Cerebellar nuclear complex (tissue), 1 donor: ENCODE results near the gene CCDC88B.
"Not testable (repeated sequence)": the region's sequence is repeated elsewhere in the genome, so short reads cannot be mapped to it uniquely, and the experiment has no call there.

Experiments
- DNase-seq, 2 experiments: peaks; one replicate each; lab custom pipeline; 2025; lab: John Stamatoyannopoulos, UW

Gene CCDC88B

DNA sequence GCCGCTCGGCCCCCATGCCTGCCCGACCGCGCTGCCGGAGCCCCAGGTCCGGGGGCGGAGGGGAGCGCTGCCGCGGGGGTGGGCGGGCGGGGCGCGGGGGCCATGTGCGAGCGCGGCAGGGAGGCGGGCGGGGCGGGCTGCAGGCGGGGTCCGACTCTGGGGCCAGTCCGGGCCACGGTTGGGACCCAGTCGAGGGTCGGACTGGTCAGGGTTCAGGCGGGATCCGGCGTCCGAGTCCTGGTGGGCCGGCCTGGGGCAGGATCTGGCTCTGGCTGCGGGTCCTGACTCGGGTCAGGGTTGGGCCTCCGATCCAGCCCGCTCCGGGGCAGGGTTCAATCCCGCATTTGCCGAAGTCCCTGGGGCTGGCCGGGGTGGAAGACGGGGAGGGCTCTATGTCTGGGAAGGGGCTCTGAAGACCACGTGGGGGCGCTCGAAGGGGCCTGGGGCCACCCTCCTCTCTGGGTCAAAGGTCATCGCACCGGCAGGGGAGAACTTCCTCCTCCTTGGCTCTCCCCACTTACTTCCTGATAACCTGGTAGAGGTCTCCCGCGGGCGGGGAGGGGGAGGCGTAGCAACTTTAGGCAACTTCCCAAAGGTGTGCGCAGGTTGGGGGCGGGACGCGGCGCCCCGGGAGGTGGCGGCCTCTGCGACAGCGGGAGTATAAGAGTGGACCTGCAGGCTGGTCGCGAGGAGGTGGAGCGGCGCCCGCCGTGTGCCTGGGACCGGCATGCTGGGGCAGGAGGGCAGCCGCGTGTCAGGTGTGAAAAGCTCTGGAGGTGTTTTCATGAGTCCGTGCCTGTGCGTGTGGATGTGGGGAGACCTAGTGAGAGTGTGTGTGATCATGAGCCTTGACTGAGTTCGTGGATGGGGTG, 34.1 kb upstream of the CCDC88B start:
- no peak for DNase-seq

DNA sequence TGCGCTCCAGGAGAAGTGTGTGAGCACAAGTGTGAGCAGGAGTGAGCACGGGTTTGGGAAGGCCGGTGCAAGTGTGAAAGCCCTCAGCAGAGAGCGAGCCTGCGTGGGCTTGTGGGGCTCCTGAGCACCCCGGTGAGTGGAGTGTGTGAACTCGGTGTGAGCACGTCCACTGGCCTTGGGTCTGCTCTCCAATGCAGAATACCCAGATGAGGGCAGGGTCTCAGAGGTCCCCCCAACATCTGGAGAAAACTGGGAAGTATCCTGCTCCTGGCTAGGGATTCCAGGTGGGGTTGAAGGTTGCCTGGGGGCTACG, 33.5 kb upstream of the CCDC88B start:
- no peak for DNase-seq

DNA sequence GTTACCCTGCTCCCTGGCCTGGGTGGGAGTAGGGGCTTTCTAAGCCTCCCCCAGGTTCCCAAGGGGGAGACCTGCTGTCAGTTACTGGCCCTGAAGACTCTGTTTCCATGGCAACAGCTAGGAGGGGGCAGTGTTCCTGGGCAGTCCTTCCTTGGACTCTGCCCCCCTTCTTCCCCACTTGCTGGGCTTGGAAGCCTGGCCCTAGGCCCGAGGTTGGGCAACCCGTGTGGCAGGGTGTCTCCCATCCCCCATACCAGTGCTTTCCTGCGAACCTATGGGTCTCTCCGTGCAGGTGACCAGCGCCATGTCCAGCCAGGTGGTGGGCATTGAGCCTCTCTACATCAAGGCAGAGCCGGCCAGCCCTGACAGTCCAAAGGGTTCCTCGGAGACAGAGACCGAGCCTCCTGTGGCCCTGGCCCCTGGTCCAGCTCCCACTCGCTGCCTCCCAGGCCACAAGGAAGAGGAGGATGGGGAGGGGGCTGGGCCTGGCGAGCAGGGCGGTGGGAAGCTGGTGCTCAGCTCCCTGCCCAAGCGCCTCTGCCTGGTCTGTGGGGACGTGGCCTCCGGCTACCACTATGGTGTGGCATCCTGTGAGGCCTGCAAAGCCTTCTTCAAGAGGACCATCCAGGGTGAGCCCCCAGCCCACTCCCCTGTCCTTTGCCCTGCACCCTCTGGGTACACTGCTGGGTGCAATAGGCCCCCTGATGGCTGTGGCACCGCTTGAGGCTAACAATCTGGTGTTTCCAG, 33.0 kb upstream of the CCDC88B start:
- no peak for DNase-seq

DNA sequence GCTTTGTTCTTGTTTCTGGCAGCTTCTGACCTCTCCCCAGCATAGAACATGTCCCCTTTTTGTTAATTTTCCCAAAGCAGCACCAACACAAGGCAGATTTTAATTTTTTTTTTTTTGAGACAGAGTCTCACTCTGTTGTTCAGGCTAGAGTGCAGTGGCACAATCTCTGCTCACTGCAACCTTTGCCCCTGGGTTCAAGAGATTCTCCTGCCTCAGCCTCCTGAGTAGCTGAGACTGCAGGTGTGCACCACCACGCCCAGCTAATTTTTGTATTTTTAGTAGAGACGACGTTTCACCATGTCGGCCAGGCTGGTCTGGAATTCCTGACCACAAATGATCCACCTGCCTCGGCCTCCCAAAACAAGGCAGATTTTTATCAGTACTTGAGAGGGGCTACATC, 32.2 kb upstream of the CCDC88B start:
- DNase-seq: not testable (repeated sequence)

DNA sequence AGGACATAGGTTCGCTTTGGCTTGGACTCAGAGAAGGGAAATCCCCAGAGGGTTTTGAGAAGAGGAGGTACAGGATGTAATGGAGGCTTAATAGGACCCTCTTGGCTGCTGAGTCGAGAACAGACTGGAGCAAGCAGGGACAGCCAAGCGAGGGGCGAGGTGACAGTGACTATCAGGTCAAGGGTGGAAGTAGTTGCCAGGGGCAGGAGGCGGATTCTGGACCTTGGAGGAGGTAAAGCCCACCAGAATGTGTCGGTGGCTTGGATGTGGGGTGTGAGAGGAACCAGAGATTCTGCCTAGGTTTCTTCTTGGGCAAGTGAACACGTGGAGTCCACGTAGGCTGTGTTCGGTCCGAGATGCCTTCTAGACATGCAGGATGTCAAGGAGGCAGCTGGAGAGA, 27.1 kb upstream of the CCDC88B start:
- DNase-seq: no peak

DNA sequence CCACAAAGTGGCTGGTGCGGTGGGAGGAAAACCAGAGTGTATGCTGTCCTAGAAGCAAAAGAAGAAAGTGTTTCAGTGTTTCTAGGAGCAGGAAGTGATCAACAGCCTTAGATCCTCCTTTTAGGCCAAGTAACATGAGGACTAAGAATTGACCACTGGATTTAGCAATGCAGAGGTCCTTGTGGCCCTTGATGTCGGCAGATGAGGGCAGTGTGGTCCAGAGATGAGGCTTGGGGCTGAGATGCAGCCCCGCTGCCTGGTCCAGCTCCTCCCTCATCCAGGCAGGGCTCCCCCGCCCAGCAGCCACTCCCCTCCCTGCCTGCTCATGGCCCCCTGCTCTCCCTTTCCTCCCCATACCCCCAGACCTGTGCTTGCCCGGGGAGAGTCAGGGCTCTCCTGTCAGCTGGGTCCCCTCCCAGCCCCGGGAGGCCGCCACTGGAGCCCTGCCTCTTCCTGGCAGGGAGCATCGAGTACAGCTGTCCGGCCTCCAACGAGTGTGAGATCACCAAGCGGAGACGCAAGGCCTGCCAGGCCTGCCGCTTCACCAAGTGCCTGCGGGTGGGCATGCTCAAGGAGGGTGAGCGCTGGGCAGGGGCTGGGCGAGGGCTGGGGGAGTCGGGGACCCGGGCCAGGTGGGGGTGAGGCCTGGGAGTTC, 26.4 kb upstream of the CCDC88B start:
- no peak for DNase-seq

DNA sequence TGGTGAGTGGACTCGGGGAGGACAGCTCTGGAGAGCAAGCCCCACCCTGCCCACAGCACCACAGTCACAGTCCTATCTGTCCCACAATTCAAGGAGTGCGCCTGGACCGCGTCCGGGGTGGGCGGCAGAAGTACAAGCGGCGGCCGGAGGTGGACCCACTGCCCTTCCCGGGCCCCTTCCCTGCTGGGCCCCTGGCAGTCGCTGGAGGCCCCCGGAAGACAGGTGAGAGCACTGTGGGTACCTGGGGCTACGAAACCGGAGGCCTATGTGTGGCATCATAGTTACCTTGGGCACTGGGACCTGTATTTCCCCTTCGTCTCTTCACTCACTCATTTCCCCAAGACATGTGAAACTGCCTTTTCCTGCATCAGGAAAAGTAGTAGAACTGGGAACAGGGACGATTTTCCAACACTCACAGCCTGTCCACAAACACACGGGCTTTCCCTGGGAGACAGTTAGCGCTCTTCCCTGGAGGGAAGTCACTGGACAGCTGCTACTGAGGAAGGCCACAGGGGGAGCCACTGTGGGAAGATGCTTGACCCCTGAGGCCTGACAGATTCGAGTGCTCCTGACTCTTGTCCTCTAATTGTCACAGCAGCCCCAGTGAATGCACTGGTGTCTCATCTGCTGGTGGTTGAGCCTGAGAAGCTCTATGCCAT, 25.7 kb upstream of the CCDC88B start:
- DNase-seq: no peak

DNA sequence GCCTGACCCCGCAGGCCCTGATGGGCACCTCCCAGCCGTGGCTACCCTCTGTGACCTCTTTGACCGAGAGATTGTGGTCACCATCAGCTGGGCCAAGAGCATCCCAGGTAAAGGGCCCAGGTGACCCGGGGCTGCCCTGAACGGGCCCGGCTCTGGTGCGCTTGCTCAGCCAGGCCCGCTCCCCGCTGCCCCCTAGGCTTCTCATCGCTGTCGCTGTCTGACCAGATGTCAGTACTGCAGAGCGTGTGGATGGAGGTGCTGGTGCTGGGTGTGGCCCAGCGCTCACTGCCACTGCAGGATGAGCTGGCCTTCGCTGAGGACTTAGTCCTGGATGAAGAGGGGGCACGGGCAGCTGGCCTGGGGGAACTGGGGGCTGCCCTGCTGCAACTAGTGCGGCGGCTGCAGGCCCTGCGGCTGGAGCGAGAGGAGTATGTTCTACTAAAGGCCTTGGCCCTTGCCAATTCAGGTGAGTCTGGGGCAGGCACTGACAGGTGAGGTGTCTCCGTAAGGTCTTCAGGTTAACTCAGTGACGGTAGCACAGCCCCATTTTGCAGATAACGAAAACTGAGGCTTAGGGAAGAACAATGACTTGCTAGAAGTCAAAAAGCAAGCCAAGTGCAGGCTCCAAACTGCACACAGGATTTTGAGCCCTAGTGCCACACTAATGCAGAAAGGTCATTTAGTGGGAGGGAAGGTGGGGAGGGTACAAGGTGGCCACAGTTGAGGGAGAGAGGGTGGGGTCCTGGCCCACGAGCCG, 25.0 kb upstream of the CCDC88B start:
- no peak for DNase-seq

DNA sequence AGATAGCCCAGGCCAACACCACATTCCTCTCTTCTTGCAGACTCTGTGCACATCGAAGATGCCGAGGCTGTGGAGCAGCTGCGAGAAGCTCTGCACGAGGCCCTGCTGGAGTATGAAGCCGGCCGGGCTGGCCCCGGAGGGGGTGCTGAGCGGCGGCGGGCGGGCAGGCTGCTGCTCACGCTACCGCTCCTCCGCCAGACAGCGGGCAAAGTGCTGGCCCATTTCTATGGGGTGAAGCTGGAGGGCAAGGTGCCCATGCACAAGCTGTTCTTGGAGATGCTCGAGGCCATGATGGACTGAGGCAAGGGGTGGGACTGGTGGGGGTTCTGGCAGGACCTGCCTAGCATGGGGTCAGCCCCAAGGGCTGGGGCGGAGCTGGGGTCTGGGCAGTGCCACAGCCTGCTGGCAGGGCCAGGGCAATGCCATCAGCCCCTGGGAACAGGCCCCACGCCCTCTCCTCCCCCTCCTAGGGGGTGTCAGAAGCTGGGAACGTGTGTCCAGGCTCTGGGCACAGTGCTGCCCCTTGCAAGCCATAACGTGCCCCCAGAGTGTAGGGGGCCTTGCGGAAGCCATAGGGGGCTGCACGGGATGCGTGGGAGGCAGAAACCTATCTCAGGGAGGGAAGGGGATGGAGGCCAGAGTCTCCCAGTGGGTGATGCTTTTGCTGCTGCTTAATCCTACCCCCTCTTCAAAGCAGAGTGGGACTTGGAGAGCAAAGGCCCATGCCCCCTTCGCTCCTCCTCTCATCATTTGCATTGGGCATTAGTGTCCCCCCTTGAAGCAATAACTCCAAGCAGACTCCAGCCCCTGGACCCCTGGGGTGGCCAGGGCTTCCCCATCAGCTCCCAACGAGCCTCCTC, 24.1 kb upstream of the CCDC88B start:
- not testable (repeated sequence) for DNase-seq

DNA sequence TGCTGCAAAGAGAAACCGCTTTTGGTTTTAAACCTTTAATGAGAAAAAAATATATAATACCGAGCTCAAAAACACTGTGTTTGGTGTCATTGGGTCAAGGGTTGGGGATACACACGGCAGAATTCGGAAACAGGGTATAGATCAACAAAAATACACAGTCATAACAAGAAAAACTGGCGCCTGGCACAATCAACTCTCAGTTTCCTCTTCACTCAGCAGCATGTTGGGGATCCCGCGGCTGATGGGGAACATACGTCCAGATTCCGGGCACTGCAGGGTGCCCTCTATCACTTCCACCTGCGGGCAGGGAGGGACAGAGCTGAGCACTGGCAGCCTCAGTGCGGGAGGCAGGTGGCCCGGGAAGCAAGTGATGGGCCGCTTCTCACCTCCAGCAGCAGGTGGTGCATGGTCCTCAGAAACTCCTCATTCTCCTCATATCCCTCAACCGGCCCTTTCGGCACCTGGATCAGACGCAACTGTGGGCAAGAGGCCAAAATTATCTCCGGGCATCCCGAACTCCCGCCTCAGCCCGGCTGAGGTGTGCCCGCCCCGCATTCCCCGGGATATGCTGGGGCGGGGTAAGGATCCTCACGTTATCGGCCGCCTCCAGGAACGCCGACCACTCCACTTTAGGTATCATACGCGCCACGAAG, 23.2 kb upstream of the CCDC88B start:
- DNase-seq: no peak

DNA sequence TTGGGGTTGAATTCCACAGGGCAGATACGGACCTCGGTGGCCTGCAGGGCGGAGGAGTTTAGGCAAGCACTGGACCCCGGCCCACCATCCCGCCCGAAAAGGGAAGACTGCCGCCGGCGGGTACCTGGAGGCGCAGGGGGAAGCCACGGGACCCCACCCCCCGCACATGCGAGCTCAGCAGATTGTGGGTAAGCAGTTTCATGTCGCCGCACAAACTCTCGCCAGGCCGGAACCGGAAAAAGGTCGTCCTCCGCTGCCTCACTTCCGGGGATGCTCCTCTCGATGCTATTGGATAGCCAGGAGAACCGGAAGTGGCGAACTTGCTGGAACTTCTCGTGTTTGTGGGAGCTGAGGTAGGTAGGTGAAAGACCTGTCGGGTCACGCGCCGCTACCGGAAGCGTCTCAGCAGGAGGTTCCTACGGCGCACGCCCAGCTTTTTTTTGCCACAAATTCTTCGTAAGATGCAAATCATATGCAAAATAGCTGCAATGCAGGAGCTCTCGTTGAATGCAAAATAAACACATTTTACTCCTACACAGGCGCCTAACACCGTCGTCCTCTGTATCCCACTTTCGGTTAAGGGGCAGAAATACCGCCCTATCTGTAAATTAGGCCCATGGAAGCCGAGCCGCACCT, 22.6 kb upstream of the CCDC88B start, which contains the start of gene TRMT112:
Gene TRMT112, minus strand, starts transcription at position 235 of the 636 bp plus-strand sequence. Its CDS starts 33 bp downstream, at position 202.
- peak; percentile 84 to 95 for DNase-seq

DNA sequence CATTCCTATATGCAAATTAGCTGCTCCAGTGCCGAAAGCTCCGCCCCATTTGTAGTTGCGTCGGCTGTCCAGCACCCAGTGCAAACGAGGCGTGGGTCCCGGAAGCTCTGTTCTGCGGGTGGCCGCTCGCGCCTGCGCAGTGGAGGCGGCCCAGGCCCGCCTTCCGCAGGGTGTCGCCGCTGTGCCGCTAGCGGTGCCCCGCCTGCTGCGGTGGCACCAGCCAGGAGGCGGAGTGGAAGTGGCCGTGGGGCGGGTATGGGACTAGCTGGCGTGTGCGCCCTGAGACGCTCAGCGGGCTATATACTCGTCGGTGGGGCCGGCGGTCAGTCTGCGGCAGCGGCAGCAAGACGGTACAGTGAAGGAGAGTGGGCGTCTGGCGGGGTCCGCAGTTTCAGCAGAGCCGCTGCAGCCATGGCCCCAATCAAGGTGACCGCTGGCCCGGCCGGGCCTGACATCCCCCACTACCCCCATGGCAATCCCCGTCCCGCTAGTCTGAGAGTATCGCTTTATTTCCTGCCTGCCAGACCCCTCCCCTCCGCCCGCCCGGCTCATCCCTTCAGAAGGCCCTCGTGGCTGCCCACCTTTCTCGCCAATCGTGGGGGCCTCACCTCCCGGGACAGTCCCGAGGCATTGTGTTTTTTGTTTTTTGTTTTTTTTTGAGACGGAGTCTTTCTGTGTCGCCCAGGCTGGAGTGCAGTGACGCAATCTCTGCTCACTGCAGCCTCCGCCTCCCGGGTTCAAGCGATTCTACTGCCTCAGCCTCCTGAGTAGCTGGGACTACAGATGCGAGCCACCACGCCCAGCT, 21.8 kb upstream of the CCDC88B start, which contains the start of gene PRDX5:
Gene PRDX5, plus strand, starts transcription at position 161 of the 805 bp plus-strand sequence. Its CDS starts 95 bp downstream, at position 256.
- peak; percentile 81 to 83 for DNase-seq

DNA sequence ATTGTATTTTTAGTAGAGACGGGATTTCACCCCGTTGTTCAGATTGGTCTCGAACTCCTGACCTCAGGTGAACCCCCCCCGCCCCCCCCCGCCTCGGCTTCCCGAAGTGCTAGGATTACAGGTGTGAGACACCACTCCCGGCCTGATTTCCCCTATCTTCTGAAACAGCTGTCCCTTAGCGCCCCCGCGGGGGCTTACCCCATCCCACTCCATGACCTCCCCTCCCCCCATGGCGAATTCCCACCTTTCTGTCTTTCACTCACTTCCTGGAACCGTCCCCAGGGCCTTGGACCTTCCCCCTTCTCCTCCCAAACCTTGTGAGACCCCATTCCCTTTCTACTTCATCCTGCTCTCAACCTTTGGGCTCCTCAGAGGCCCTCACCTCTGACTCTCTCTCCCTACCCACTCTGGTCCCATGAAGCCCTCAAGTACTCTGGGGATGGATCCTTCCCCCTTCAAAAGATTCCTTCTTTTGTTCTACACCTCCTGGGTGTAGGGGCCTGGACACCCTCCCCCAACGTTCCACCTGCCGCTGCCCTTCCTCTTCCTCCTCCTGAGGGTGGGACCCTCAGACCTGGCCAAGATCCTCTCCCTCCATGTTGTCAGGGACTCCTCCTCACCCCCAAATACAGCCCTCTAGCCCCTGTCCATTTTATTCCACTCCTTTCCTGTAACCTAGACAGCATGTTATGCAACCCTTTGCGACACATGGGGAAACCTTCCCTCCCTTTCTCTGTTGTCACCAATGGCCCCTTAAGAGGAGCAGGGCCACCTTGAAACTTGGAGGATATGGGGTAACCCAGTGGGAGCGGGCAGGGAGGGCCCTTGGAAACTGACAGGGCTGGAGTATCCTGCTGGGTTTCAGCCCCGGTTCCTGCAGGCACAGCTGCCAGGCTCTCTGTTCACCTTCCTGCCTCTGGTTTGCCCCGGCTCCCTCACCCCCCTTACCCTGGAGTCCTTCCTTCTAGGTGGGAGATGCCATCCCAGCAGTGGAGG, 20.9 kb upstream of the CCDC88B start:
- DNase-seq: no peak

DNA sequence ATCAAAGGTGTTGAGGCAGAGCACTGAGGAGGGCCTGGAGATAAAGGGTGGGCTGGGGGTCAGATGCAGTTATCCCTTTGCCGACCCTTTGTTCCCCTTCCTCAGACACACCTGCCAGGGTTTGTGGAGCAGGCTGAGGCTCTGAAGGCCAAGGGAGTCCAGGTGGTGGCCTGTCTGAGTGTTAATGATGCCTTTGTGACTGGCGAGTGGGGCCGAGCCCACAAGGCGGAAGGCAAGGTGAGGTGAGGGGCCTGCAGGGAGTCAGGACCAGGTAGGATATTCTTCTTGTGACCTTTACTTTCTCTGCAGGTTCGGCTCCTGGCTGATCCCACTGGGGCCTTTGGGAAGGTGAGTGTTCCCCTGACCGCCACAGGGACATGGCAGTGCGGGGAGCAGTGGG, 19.4 kb upstream of the CCDC88B start:
- DNase-seq: no peak

DNA sequence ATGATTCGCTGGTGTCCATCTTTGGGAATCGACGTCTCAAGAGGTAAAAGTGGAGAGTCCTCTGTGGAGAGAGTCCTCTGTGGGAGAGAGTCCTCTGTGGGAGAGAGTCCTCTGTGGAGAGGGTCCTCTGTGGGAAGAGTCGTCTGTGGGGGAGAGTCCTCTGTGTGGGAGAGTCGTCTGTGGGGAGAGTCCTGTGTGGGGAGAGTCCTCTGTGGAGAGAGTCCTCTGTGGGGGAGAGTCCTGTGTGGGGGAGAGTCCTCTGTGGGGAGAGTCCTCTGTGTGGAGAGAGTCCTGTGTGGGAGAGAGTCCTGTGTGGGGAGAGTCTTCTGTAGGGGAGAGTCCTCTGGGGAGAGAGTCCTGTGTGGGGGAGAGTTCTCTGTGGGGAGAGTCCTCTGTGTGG, 19.0 kb upstream of the CCDC88B start:
- no peak for DNase-seq

DNA sequence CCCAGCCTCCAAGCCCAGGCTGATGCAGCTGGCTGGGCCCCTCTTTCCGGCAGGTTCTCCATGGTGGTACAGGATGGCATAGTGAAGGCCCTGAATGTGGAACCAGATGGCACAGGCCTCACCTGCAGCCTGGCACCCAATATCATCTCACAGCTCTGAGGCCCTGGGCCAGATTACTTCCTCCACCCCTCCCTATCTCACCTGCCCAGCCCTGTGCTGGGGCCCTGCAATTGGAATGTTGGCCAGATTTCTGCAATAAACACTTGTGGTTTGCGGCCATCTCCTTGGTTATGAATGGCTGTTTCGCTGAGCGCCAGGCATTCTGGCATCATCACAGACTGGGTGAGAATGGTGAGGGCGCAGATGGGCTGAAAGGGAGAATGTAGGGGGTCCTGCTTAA, 18.5 kb upstream of the CCDC88B start:
- no peak for DNase-seq

DNA sequence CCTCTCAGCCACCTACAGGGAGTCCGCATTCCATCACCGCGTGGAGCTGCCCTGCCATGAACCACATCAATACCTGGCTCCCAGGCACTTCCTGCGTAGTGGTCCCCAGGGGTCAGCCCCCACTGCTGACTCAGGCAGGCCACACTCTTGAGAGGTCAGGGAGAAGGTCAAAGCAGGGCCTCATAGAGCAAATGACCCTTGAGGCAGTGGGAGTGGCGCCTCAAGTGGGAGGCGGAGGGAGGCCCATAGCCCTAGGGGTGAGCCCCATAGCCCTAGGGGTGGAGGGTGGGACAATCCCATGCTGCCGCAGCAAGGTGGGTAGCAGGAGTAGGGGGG, 17.1 kb upstream of the CCDC88B start:
- DNase-seq: no peak
